Jurkat, Clone E6-1 (cell line): ENCODE results near the gene ECI1.
"Not testable (repeated sequence)": the region's sequence is repeated elsewhere in the genome, so short reads cannot be mapped to it uniquely, and the experiment has no call there.

Experiments
- DNase-seq: peaks from one replicate; pipeline ENCODE4 v3.0.0-alpha.2; 2011; ENCODE audit warnings: low read depth, low spot score
- H3K4me3 ChIP-seq: 2 replicates; pipeline ENCODE4 v1.5.1; 2011; ENCODE audit warnings: mild to moderate bottlenecking, low read length, control low read depth, moderate library complexity

Gene ECI1

GRCh38 chr16:2204416-2205103, 46.8 kb downstream of the ECI1 start:
- DNase-seq, result no peak

GRCh38 chr16:2203119-2203688, 48.2 kb downstream of the ECI1 start:
- not testable (repeated sequence) for H3K4me3 ChIP-seq, DNase-seq

More at GRCh38 chr16:2204416-2205103, 46.8 kb downstream of the ECI1 start:
- peak overlapping the region; percentile 88 for H3K4me3 ChIP-seq

- no peak for DNase-seq
- no peak overlapping the region for H3K4me3 ChIP-seq
These were observed 51.1 kb downstream of the ECI1 start for GRCh38 chr16:2200313-2200712.

GRCh38 chr16:2199621-2200139, 51.7 kb downstream of the ECI1 start:
- DNase-seq, result no peak
- no peak overlapping the region for H3K4me3 ChIP-seq

GRCh38 chr16:2199095-2199494, 52.3 kb downstream of the ECI1 start:
- no peak overlapping the region for H3K4me3 ChIP-seq
- no peak for DNase-seq

DNA sequence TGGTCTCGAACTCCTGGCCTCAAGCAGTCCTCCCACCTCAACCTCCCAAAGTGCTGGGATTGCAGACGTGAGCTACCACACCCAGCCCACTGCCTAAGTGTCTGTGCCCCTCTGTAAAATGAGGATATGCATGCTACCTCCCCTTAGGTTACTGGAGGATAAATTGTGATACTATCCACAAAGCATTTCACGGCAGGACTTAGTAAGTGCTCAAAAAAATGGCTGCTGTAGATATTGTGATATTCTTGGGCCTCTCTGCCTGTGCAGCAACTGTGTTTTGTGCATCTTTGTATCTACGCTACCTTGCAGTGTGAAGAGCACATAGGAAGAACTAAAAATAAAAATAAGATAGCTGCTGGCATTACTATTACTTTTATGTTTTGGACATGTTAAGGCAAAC, 53.1 kb downstream of the ECI1 start:
- no peak overlapping the region for H3K4me3 ChIP-seq
- DNase-seq, result no peak

DNA sequence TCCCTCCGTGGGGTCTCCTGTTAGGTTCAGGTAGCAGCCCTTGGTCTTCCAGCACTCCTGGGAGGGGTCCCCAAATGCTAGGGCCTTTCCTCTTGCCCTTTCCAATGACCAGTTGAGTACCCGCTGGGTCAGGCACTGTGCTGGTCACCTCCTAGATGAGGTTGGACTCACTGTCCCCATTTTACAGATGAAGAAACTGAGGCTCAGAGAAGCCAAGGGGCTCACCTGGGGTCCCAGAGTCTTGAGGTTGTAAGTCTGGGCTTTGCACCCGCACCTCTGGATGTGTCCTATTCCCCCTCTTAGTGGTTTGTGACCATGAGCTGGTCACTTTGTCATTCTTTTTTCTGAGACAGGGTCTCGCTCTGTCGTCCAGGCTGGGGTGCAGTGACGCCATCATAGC, 53.6 kb downstream of the ECI1 start:
- DNase-seq, result no peak
- H3K4me3 ChIP-seq, result no peak overlapping the region

DNA sequence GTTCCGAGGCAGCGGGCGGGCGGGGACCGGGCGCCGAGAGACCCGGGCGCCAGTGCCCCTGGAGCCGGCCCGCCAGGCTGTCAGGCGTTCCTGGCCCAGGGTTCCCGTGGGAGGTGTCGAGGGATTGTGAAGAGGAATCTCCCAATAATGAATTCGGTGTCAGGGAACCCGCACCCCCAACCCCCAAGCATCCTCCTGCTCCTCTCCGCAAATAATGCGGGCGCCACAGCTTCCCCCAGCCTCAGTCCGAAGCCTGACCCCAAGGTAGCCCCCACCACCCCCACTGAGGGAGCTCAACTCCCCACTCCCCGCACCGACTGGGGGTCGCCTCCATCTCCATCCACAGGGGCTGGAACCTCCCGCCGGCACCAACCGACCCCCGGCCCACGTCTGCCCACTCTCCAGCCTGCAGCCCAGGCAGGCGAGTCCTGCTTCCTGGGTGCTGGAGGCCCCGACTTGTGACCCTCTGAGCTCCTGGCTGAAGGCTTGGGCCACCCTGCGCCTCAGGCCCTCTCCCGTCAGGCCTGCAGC, 54.3 kb downstream of the ECI1 start:
- H3K4me3 ChIP-seq, result no peak overlapping the region
- DNase-seq, result no peak

DNA sequence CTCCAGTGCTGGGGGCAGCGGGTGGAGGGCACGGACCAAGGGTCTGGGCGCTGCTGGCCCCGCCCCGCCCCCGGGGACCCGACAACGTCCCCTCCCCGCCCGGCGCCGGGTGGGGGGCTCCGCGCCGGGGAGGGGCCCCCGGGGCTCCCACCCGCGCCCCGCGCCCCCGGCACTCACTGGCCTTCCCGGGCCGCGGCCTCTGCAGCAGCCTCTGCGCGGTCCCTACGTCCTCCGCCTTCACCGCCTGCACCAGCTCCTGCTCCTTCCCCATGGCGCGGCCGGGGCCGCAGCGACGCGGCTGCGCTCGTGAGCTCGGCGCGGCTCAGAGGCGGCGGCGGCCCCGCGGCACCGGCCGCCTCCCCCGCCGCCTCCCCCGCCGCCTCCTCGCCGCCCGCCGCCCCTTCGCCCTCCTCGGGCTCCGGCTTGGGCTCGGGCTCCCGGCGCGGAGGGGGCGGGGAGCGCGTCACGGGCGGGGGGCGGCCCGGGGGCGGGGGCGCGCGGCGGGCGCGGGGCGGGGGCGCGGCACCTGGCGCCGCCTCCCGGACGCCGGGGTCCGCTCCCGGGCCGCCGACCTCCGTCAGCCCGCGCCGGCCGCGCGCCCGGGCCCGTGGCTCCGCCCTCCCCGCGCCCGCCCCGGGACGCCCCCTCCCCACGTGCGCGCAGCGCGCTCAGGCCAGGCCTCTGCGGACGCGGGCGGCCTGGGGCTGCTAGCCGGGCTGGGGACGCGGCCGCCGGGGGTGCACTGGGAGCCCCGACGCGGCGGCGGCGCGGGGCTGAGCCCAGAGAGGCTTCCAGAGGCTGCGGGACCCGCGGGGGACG, 55.0 kb downstream of the ECI1 start, which contains the start of gene CASKIN1:
TSS of gene CASKIN1 (minus strand) at position 444 of the 819 bp plus-strand sequence. CDS start at position 271, 173 bp downstream.
- H3K4me3 ChIP-seq, result peak within 1 kb of the TSS; percentile 34
- no peak for DNase-seq

GRCh38 chr16:2195322-2196161, 55.8 kb downstream of the ECI1 start:
- peak overlapping the region; percentile 9 for H3K4me3 ChIP-seq
- DNase-seq, result peak; percentile 26

DNA sequence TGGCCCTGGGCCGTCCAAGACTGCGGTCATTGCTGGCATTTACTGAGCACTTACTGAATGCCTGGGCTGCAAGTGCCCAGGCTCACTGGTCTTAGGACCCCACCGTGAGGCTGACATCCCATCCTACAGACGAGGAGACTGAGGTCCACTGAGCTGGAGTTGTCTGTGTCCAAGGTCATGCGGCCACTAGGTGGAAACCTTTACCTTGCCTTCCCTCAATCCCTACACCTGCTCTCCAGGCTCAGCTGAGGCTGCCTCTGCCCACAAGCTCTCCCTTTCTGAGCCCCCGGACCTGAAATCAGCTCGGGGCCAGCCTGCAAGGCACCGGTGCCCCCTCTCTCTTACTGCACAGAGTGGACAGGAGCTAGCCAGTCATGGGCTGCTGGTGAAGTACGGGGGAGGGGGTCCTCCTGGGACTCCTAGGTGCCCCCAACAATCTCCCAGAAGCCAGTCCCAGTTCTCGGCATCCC, 56.5 kb downstream of the ECI1 start:
- no peak overlapping the region for H3K4me3 ChIP-seq
- DNase-seq, result peak; percentile 49

GRCh38 chr16:2194166-2194834, 57.1 kb downstream of the ECI1 start:
- no peak for DNase-seq
- H3K4me3 ChIP-seq, result no peak overlapping the region

DNA sequence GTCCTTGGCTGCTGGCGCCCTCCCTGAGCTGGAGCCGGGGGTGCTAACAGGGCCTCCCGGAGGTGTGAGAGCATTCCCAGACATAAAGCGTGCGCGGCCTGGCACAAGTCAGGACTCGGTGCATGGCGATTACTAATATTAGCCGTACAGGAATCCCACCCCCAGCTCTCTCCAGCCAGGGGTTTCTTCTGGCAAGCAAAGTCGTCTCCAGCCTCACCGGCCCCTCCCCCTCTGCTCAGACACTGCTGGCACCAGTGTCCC, 60.0 kb downstream of the ECI1 start:
- no peak overlapping the region for H3K4me3 ChIP-seq
- no peak for DNase-seq

DNA sequence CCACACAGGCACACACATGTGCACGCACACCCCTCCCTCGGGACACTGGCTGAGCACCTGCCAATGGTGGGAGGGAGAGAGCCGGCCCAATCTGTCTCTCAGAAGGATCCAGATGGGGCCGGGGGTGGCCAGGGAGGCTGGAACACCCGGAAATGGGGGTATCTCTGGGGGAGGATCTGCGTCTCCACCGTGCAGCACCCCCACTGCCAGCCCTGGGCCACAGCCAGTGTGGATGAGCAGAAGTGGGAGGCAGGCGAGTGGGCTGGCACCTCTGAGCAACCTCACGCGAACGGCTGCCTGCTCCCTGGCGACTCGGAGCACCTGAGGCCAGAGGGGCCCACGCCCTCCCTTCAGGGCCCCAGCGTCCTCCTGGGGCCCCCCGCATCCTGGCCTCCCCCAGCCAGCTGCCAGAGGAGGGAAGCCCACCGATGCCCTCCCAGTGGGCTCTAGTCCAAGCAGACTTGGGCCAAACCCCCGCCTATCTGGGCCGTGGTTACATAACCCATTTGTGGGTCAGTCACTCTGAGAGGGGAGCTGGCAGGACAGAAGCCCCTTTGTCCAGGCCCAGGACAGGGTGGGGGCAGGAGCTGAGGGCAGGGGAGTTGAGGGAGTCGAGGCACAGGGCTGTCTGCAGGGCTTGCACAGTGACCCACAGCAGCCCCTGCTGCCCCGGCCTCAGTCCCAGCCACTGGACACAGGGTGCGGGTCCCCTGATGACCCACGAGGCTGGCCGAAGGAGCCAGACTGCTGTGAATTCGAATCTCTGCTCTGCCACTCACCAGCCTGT, 60.5 kb downstream of the ECI1 start:
- H3K4me3 ChIP-seq, result no peak overlapping the region
- no peak for DNase-seq

DNA sequence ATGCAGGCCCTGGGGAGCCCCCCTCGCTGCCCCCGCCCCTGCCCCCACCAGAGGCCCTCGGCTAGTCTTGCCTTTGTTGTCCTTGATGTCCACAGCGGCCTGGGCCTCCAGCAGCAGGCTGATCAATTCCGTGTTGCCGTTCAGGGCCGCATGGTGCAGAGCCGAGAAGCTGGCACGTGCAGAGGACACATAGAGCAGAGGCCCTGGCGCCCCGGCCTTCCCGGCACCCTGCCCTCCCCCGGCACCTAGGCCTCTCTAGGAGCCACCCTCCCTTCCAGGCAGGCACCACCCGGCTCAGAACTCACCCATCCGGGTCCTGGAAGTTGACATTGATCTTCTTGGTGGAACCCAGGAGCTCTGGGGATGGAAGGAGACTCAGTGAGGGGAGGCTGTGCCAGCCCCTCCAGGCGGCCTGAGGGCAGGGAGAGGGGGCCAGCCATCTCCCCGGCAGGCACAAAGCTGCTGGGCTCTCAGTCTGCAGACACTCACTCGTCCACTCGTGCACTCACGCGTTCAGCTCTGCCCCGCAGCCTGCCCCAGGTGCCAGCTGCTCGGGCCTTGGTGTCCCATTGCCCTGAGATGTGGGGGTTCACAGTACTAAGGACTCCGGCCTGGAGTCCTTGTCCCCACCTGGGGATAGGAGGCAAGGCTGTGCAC, 61.3 kb downstream of the ECI1 start:
- no peak for DNase-seq
- H3K4me3 ChIP-seq, result no peak overlapping the region
